Peyer's patch (tissue), 4 donors: Measurements from ENCODE around the gene FAM90A1.
"Not testable (repeated sequence)": the region's sequence is repeated elsewhere in the genome, so short reads cannot be mapped to it uniquely, and the experiment has no call there.

ENCODE experiments used
- CTCF ChIP-seq, 6 experiments: fragments of 450-650 bp in 4 of 6; fragments of 200-600 bp in 2 of 6; sonication (generic) in 1 of 6; IDR thresholded peaks; one replicate each; pipeline ENCODE4 v1.5.1; 2017 to 2019; ENCODE audit warnings: antibody characterized with exemption in 6 of 6, mild to moderate bottlenecking in 3 of 6, moderate library complexity in 1 of 6
- POLR2A ChIP-seq, 2 donors: fragments of 450-650 bp; IDR thresholded peaks; one replicate each; pipeline ENCODE4 v1.5.1; 2017; ENCODE audit warnings: antibody characterized with exemption in 2 of 2, mild to moderate bottlenecking in 2 of 2, moderate library complexity in 2 of 2

- TF ChIP-seq CTCF, POLR2A (IDR thresholded peaks at IDR 0.05): not testable (repeated sequence)
These were observed 27.3 kb upstream of the FAM90A1 start for GRCh38 chr12:8254705-8255104.
